OCI-LY7 (cell line): ENCODE measurements around the gene FHOD3. TPM values are rescaled to one million over a fixed set of nuclear protein-coding genes. Genes with fewer than 3 reads are reported as not detected.

ENCODE experiments used
- BruUV-seq: library from RNA; stranded (reverse); fragments of 400-500 nt; replicated peaks from 2 replicates; lab custom pipeline; 2021; lab: Mats Ljungman, UMichigan
- CTCF ChIA-PET: fragments of 300-600 bp; sonication (Branson Sonifier 250); formaldehyde crosslinking; loops from one replicate; lab custom pipeline; 2022; ENCODE audit warnings: antibody characterized with exemption; ENCODE audit not compliant: unreplicated experiment; lab: Charles Lee
- POLR2A ChIA-PET: fragments of 300-600 bp; sonication (Branson Sonifier 250); formaldehyde crosslinking; loops from one replicate; lab custom pipeline; 2022; ENCODE audit warnings: antibody characterized with exemption; lab: Charles Lee
- DNase-seq: peaks from one replicate; pipeline ENCODE4 v3.0.0-alpha.2; 2015; ENCODE audit warnings: low spot score
- H2AFZ ChIP-seq: fragments of 200-600 bp; sonication (generic), shearing (Covaris generic); 2 replicates; pipeline ENCODE4 v1.6.1; 2014; ENCODE audit warnings: mild to moderate bottlenecking, antibody characterized with exemption, low read length, moderate library complexity
- H3K27ac ChIP-seq: fragments of 200-600 bp; sonication (generic); 2 replicates; pipeline ENCODE4 v1.5.1; 2014; ENCODE audit warnings: mixed run types, low read depth, mild to moderate bottlenecking, moderate library complexity, low read length, inconsistent platforms; ENCODE audit not compliant: poor library complexity, severe bottlenecking
- H3K36me3 ChIP-seq: fragments of 200-600 bp; sonication (generic); 2 replicates; pipeline ENCODE4 v1.6.1; 2014; ENCODE audit warnings: mild to moderate bottlenecking, antibody characterized with exemption, low read length, moderate library complexity, mixed read lengths; ENCODE audit not compliant: insufficient read depth
- H3K4me1 ChIP-seq: fragments of 200-600 bp; sonication (generic); 2 replicates; pipeline ENCODE4 v1.5.1; 2014; ENCODE audit warnings: mild to moderate bottlenecking, low read length; ENCODE audit not compliant: insufficient read depth, poor library complexity, severe bottlenecking
- H3K4me2 ChIP-seq: fragments of 200-600 bp; sonication (generic); 2 replicates; pipeline ENCODE4 v1.6.1; 2014; ENCODE audit warnings: mild to moderate bottlenecking, low read length
- H3K4me3 ChIP-seq: fragments of 200-600 bp; sonication (generic); 2 replicates; pipeline ENCODE4 v1.5.1; 2014; ENCODE audit warnings: mild to moderate bottlenecking, low read depth, low read length; ENCODE audit not compliant: poor library complexity, severe bottlenecking
- H3K79me2 ChIP-seq: fragments of 200-600 bp; sonication (generic); 2 replicates; pipeline ENCODE4 v1.6.1; 2016; ENCODE audit warnings: low read depth, mild to moderate bottlenecking, low read length, moderate library complexity, mixed read lengths; ENCODE audit not compliant: insufficient read depth
- H3K9me2 ChIP-seq: fragments of 200-600 bp; sonication (generic); 2 replicates; pipeline ENCODE4 v1.6.1; 2016; ENCODE audit warnings: mild to moderate bottlenecking, low read length, mixed read lengths; ENCODE audit not compliant: insufficient read depth
- H3K9me3 ChIP-seq: fragments of 200-600 bp; sonication (generic); 2 replicates; pipeline ENCODE4 v1.6.1; 2014; ENCODE audit warnings: mild to moderate bottlenecking, mixed run types, low read length, mixed read lengths
- H4K20me1 ChIP-seq: fragments of 200-600 bp; sonication (generic); 2 replicates; pipeline ENCODE4 v1.6.1; 2014; ENCODE audit warnings: mild to moderate bottlenecking, antibody characterized with exemption, low read length, moderate library complexity, mixed read lengths; ENCODE audit not compliant: insufficient read depth
- EZH2phosphoT487 ChIP-seq: fragments of 200-600 bp; sonication (generic); IDR thresholded peaks from 2 replicates; pipeline ENCODE4 v1.6.1; 2018; ENCODE audit warnings: low read depth, borderline replicate concordance, mild to moderate bottlenecking, mixed run types, antibody characterized with exemption, low read length, moderate library complexity, mixed read lengths
- intact Hi-C: fragments of 100-400 bp; cut with micrococcal nuclease; formaldehyde crosslinking; loops from one replicate; pipeline ENCODE4 v1.10.0; 2022; ENCODE audit not compliant: unreplicated experiment
- total RNA-seq, 2 experiments: library from RNA; depleted of rRNA in 1 of 2; stranded (reverse); fragments of >200 nt in 1 of 2; shearing (Covaris generic) in 1 of 2; gene quantifications; 2 replicates each; pipeline ENCODE4 v1.2.3, GENCODE V29; 2014 to 2022
- TF ChIP-seq, protein P1 (sequence below): fragments of 200-600 bp; sonication (generic); conservative IDR thresholded peaks from 2 replicates; pipeline ENCODE4 v1.5.1; 2014; ENCODE audit warnings: mild to moderate bottlenecking, antibody characterized with exemption, low read length, moderate library complexity, mixed read lengths

Gene FHOD3
- total RNA-seq, 2 experiments from 2014 or later = 0.06 to 2.4 TPM

GRCh38 chr18:36692371-36692770 lies 394.9 kb downstream of the FHOD3 start:
- no peak for TF ChIP-seq EZH2phosphoT487
- TF ChIP-seq, protein P1, sequence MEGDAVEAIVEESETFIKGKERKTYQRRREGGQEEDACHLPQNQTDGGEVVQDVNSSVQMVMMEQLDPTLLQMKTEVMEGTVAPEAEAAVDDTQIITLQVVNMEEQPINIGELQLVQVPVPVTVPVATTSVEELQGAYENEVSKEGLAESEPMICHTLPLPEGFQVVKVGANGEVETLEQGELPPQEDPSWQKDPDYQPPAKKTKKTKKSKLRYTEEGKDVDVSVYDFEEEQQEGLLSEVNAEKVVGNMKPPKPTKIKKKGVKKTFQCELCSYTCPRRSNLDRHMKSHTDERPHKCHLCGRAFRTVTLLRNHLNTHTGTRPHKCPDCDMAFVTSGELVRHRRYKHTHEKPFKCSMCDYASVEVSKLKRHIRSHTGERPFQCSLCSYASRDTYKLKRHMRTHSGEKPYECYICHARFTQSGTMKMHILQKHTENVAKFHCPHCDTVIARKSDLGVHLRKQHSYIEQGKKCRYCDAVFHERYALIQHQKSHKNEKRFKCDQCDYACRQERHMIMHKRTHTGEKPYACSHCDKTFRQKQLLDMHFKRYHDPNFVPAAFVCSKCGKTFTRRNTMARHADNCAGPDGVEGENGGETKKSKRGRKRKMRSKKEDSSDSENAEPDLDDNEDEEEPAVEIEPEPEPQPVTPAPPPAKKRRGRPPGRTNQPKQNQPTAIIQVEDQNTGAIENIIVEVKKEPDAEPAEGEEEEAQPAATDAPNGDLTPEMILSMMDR = no peak
- H3K36me3 ChIP-seq = no peaks in the 10 kb centered on the region
- no peaks in the 10 kb centered on the region for H3K4me1 ChIP-seq
- no peaks in the 10 kb centered on the region for H3K9me3 ChIP-seq
- no peaks in the 10 kb centered on the region for H3K9me2 ChIP-seq
- H3K79me2 ChIP-seq = no peaks in the 10 kb centered on the region
- POLR2A ChIA-PET = interaction anchor here (0.8 to 1.5 kb wide), 2 partner anchors 22 to 27 kb away, joined by 3 read pairs; no protein-coding TSS in a partner anchor
- no peak for DNase-seq
- CTCF ChIA-PET = no interaction called here
- no TSS peak for BruUV-seq
- no peaks in the 10 kb centered on the region for H4K20me1 ChIP-seq
- no peak overlapping the region for H3K4me3 ChIP-seq
- no peak overlapping the region for H3K27ac ChIP-seq
- no peak overlapping the region for H2AFZ ChIP-seq
- intact Hi-C loops = loop anchor here (2.0 to 5.0 kb wide), 2 partner anchors 24 to 45 kb away; no protein-coding TSS in a partner anchor
- no peak overlapping the region for H3K4me2 ChIP-seq

DNA sequence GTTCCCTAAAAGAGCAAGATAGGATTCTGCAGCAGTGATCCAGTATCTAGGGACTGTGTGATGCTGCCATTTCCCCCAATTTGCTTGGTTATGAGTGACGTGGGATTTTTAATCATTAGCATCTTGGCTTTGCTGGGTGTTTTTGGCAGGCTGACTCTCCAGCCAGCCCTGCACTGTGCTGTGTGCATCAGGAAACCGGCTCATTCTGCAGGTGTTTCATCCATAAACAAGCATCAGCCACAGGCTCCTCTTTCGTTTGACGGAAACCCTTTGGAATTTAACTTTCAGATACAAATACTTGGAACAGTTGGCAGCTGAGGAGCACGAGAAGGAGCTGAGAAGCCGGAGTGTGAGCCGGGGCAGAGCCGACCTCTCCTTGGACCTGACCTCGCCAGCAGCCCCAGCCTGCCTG lies 395.4 kb downstream of the FHOD3 start:
- ChIA-PET POLR2A (interaction anchor here (1.5 kb wide), 1 partner anchor 27 kb away, joined by 3 read pairs; no protein-coding TSS in a partner anchor), CTCF (no interaction called here)
- intact Hi-C loops = loop anchor here (2.0 to 5.0 kb wide), 2 partner anchors 24 to 44 kb away; no protein-coding TSS in a partner anchor
- Histone ChIP-seq H3K27ac (no peak overlapping the region), H3K36me3 (no peaks in the 10 kb centered on the region), H3K9me3 (no peaks in the 10 kb centered on the region), H3K4me2 (no peak overlapping the region), H3K79me2 (no peaks in the 10 kb centered on the region), H4K20me1 (no peaks in the 10 kb centered on the region), H3K9me2 (no peaks in the 10 kb centered on the region), H2AFZ (no peak overlapping the region), H3K4me3 (no peak overlapping the region), H3K4me1 (no peaks in the 10 kb centered on the region)
- TF ChIP-seq EZH2phosphoT487 = no peak
- TF ChIP-seq, protein P1 = no peak
- no TSS peak for BruUV-seq
- no peak for DNase-seq

DNA sequence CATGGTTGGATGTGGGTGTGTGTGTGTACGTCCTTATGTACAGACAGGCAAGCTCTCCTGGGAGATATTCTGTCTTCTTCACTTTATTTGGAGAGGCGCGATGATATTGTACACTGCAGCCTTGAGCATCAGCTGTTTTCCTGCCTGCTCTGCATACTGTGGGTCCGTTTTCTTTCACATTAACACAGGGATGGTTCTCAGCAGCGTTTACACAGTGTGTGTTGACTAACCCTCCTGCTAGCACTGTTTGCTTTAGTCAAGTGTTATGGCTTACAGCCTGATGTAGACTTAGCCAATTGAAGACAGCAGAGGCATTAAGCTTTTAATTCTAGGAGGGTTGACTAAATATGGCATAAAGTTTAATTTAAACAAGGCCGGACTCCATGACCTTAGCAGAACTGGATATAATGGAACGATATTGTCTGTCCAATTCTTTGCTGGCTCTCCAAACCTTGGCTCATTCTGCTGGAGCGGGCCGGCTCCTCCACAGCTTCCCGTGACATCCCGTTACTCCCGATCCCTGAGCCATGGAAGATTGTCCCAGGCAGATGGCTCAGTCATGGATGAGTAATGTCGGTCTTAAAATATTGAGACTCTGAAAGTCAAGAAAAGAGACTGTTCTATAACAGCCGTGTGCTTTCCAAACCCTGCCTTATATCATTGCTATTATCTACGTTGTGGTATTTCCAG lies 396.6 kb downstream of the FHOD3 start:
- Histone ChIP-seq H2AFZ (no peak overlapping the region), H4K20me1 (no peaks in the 10 kb centered on the region), H3K27ac (no peak overlapping the region), H3K4me1 (no peaks in the 10 kb centered on the region), H3K36me3 (no peaks in the 10 kb centered on the region), H3K9me3 (no peaks in the 10 kb centered on the region), H3K9me2 (no peaks in the 10 kb centered on the region), H3K79me2 (no peaks in the 10 kb centered on the region), H3K4me2 (no peak overlapping the region), H3K4me3 (no peak overlapping the region)
- CTCF ChIA-PET = no interaction called here
- no peak for DNase-seq
- intact Hi-C loops = loop anchor here (2.0 to 5.0 kb wide), 2 partner anchors 23 to 43 kb away; no protein-coding TSS in a partner anchor
- POLR2A ChIA-PET = interaction anchor here (0.6 to 1.1 kb wide), 3 partner anchors 13 to 39 kb away, joined by 3 read pairs; no protein-coding TSS in a partner anchor
- TF ChIP-seq, protein P1 = no peak
- TSS peak; percentile 71 for BruUV-seq
